ENCODE measurements around the gene PRL.

The PRL gene

DNA sequence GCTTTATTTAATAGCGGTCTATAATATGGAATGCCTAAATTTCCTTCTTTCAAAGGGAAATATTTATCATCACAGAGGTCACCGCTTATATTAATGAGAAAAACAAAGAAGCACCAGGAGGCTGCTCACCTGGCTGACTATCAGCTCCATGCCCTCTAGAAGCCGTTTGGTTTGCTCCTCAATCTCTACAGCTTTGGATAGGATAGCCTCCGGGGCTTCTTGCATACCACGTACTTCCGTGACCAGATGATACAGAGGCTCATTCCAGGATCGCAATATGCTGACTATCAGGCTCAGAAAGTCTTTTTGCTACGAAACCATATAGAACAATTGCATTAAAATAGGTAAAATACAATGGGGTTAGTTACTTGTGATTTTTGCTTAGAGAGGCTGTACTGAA is 6.8 kb downstream of the PRL start:
- no peak for FAIRE-seq

DNA sequence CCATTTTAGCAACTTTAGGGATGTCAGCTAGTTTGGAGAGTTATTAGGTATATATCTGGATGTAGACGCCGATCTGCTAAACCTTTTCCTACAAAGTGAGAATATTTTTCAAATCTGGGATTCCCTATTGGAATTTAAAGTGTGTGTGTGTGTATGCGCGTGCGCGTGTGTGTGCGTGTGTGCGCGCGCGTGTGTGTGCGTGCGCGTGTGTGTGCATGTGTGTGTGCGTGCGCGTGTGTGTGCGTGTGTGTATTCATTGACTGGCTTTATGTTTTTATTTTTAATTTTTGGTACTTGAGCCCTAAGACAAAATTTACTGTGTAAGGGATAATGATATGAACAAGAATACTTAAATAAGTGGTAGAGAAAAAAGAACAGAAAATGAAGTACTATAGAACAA is 8.1 kb downstream of the PRL start:
- no peak for FAIRE-seq

DNA sequence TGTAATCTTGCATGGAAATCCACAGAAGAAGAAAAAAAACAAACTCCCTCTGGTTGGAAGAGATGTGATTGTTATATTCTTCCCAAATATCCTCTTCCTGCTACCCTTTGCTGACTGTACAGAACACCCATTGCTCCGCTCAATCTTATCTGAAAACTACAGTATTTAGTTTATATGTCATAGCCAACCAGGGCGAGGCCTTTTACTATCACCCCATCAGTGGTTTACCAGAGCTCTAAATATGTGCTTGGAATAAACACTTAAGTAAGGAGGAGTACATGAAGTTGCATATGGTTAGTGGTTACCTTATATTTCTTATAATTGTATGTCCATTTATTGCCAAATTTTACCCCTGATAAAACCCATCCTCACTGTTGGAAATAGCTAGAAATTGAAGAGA is 12.2 kb downstream of the PRL start:
- FAIRE-seq: no peak

DNA sequence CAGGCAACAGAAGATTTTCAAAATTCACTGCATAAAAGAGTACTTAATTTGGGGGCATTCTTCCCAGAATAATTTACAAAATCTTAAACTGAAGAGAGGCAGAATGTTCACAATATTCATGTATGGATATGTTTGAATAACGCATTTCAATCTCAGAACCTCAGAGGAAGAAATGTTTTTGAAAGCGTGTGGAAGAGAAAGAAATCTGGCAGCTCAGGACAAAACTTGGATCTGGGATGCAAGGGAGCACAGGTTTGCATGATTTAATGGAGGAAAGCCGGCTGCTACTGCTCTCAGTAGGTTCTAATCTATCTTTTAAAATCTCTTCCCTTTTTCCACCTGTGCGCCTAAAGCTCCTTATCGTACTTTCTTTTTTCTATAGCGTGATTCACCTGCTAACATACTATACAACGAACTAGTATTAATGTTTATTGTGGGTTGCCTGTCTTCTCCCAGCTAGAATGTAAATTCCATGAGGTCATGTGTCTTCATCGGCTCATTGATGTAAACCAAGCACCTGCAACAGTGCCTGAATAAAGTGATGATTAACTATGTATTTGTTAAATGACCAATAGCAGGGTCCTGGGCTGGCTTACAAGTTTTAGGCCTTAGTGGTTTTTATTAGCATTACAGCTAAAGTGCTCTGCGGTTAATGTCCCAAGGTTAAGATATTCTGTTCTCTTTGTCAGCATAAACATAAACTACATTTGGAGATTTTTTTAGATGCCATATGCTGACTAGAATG is 15.3 kb downstream of the PRL start:
- FAIRE-seq: no peak

DNA sequence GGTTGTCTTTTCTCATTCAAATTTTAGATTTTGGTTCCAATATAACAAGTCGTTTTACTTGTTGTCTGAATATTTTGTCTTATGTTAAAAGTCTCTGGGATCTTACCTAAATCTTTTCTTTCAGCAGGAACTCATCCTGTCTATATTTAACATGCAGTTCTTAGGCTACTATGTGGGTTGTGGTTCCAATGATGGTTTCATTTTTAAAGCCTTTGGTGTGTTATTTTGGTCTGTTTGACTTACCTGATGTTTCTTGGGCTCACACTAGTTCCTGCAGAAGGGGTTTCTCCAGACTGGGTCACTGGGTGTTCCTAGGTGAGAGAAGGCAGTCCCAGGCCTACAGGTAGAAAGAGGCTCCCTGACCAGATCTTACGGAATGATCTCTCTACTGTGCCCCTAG is 17.4 kb downstream of the PRL start:
- FAIRE-seq: no peak

DNA sequence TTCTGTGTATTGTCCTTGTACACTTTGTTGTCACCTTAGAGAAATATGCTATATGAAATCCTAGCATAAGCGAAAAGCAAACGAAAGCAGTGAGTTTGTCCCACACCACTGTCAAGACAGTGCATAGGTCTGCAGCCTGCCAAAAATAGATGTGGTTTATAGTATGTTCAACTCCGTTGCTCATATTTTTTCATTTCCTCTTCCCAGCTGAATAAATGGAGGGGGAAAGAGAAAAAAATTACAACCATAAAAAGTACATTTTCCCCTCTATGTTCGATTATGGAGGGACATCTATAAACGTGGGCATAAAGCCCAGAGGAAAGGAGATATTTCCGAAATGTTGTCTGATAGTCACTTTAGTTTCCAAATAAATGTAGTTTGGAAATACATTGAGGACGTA is 25.8 kb downstream of the PRL start:
- no peak for FAIRE-seq

DNA sequence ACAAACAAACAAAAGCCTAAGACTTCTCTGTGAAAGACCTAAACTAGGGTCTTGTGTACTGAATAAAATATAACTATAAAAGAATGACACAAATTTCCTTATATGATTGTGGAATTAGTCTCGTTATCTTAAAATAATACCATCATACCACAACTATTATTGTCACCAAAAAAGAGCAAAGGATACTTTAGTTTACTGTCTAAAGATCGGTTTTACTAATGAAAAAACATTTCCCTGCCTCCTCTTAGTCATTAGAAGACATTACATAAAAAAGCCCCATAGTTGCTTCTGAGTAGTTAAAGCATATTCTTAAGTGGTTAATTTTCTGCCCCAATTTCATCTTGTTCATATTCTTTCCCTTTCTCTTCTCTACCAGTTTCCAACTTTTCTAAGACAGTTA is 33.1 kb downstream of the PRL start:
- FAIRE-seq: no peak

DNA sequence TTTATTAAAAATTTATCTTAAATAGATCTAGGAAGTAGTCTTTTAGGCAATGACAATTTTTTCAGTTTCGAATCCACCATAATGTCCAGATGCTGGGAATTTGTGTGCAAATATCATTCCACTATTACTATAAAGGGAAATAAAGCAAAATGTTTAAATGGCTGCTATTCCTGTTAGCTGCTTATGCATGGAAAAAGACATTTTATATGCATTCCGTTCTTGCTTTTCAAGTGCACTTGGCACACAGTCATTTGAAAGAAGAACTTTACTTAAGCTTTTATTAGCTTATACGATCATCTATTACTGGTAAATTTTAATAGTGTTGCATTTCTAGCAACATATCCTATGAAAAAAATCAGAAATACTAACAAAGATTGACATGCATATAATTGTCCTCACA is 42.0 kb downstream of the PRL start:
- no peak for FAIRE-seq

DNA sequence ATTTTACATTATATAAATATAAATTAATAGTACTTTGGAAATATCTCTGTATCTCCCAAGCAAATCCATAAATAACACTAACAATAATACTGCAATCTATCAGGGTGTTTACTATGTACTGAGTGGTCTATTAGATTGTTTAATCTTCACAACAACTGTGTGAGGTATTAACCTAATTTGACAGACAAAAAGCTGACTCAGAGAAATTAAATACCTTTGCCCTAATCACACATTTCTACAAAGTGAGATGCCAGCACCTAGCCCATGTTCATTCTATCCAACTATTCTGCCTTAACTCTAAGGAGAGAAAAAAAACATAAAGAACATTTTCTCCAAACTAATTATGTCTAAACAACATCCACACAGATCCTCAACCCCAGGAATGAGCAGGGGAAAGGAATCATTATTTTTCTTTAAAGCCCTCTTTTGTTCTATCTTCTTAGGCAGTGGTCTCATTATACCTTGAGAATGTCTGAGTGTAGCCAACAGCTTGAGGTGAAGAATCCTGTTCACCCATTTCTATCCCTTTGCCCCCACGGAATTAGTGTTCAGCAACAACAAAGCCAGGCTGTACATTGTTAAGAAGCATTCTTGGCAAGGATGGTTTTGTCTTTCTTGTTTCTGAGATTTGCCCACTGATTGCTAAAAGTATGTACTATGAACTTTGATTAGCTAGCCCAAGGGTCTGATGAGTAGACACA is 42.7 kb downstream of the PRL start:
- no peak for FAIRE-seq

DNA sequence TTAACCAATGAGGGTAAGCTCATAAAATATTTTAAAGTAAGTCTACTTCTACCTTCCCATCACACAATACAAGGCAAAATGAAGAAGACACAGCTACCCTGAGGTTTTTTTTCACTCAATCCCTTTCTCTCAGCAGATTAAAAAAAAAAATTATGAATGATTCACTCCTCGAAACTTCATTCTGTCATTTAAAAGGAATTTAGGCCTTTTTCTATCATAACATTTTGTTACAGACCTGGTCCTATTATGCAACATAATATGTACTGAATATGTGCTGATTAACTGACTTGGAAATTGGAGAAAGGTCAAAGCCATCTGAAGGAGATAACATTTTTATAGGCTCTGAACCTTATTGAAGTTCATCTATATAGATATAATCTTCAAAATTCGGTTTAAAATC is 45.5 kb downstream of the PRL start:
- FAIRE-seq: no peak

DNA sequence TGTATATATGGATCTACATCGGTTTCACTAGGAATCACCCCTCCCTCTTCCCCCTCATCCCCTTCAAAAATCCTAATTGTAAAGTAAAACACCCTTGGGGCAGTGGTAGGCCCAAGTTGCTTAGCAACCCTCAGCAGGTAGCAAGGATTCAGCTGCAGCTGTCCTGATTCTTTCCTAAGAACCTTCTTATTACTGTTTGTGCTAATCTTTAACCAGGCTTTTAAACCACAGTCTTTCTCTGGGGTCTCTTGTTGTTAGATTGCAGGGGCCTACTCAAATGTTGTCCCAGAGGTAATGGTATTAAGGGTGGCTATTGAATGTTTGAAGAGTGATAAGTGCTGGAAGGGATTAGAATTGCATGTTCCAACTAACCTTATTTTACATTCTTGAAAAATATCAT is 46.4 kb downstream of the PRL start:
- no peak for FAIRE-seq

DNA sequence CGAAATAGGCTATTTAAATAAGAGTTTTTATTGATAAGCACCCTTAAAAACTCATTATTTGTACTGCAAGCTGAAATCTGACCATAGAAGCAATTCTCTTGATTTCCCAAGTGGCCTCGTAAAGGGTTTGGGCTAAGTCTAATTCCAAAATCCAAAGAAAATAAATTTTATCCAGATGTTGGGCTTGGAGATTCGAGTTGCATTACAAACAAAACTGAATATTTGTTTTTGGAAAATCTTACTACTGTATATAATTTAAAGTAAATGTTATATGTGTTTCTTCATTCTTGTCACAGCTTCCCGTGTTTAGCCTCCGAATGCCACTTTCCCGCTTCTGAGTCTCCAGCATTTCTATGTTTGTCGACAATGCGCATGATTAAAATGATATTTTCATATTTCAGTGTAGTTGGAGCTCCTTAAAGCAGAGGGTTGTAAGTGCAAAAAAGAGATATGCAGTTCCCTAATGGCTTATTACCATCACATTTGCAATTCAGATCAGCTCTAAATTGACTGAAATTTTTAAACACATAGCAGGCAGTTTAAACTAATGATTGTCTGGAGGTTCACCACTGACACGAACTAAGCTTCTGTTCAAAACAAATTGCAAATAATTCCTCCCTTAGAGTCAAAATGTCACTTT is 47.0 kb downstream of the PRL start:
- no peak for FAIRE-seq

DNA sequence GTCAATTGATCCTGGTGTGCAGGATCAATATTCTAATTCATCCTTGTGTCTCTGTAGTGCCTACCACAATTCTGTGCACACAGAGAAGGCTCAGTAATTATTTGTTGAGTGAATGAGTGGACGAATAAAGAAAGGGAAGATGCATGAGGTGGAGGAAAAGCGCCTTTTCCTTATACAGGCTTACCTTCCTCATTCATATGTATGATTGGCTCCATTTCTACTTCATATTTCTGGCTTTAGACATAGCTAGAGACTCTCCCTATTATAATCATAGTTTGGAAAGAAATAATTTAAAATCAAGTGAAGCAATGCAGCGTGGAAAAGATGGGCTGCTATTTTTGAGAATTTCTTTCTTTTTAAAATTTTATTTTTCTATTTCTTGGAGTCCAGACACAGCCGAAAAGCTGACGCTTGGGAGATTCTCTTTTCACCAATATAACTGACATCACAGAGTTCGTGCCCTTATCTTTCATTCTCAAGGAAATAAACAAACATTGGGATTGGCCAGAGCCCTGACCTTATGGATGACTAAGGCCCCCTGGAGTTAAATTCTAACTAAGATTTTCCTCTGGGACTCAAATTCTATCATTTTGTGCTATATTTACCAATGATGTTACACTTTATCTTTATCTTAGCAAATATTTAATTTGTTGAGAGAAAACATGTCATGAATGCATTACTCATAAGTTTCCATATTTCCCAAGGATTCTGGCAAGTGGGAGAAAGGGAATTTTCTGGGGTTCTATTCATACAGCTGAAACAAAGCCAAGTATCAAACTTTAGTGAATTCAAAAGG is 48.1 kb downstream of the PRL start:
- no peak for FAIRE-seq

DNA sequence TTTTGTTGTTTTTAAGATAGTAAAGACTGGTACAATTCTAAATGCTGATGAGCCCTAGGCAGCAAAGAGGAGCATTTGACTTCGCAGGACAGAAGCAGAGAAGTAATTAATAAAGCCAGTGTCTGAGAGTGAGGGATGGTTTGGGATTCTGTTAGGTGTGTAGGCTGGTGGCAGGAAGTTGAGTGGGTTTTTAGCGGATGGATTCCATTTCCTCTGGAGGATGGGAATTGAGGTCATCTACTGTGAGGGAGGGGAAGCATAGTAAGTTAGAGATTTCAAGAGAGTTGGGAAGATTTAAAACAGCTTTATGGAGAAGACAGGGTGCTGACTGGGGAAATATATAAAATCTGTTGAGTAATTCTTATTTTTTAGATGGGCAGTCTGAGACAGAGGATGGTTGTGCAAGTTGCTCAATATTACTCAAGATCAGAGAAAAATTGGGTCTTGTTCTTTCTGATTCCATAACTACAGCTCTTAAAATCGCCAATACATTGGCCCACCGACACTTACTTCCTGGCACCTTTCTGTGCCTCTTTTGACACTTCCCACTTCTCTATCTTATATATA is 48.8 kb downstream of the PRL start:
- FAIRE-seq: no peak

DNA sequence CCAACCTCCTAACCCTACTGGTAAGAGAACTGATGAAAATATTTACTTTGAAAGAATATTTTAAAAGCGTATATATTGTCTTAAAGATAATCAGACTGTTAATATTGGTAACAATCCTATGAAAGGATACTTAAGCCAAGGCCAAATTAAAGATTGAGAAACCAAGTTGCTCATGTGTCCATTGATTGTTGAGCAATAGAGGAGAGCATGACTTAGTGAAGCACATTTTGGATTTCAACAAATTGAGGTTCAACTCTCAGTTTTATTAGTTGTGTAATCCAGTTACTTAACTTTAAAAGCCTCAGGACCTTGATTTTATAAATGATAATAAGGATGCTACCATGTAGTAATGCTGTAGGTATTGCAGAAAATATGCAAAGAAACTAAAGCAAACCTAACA is 56.8 kb downstream of the PRL start:
- no peak for FAIRE-seq

DNA sequence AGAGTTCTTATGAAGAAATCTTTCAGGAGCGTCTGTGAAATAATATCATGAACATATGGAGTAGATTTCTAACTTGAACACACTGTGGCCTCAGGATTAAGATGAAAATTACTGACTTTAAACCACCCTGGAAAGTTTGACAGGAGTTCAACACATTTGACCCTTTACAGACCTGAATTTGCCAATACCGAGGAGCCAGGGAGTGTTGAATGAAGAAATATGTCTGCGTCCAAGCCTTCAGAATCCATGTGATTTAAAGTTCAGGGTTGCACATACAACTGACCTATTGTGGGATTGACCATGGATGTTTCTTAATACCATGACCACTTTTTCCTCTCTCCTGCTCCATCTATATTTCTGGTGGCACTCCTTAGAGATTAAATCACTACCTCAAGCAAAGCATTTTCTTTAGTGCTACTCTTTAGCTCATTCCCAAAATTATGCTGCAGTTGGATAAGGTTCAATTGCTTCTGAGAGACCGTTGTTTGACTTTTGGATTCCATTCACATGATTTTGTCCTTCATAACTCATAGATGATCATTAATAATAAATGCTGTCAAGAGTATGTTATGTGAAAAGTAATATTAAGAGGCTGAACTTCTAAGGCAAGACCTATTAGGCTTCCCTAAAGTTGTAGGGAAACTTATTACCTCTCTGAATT is 57.4 kb downstream of the PRL start:
- FAIRE-seq: no peak

DNA sequence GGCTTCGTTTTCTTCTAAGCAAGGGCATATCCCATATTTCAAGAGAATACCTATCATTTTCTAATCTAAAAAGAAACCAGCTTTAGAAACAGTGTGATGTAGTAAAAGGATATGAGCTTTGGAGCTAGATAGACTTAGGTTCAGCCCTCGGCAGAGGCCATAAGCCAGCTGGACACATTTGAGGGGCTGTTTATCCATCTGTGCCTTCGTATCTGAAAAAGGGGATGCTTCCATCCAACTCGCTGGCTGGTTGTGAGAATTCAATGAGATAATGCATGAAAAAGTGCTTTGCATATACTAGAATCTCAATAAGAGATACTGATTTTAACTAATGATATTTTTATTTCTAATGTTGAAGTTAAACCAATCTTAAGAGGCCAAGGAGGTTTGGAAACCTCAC is 58.0 kb downstream of the PRL start:
- no peak for FAIRE-seq

DNA sequence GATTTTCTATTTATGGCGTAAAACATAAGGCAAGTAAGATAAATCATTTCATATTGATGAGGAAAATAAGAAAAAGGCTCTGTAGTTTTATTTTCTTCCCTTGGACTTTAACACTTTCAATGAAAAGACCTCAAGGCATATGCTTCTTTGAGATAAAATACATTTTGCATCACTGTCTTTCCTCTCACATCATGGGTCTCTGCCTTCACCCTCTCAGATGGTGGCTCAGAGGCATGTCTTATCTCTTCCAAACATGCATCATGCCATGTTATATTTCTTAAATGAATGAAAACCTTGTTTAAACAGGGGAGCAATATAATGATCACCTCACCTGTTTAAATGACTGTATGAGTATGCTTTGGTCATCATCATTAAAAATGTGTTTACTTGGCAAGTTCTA is 59.3 kb downstream of the PRL start:
- no peak for FAIRE-seq
